ENCODE results near the gene HELB. TPM values are rescaled to one million over a fixed set of nuclear protein-coding genes. Genes with fewer than 3 reads are reported as not detected.

Gene HELB
- total RNA-seq, 3 donors from 2014 or later (not counting 1 experiment from before 2014, with no cell fraction given) = 29.2 to 45.6 (median 36.6) TPM

DNA sequence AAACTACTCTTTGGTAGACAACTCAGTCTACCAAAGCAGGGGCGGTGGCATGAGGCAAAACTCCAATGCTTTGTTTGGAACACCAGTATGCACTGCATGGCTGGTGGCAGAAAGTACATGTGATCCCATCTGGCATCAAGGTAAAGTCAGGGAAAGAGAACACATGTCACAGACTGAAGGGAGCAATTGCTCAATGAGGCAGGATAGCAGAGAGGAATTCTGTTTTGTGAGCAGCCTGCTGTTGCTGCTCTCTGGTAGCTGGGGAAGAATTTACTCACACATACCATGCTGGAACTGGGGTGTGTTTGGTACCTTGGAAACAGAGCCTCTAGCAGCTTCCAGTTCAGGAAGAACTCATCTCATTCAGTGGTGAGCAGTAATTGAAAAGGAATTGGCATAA is 84.8 kb downstream of the HELB start:
- no peak overlapping the region for H3K4me3 Mint-ChIP-seq
- 86% methylated on average over 1 of the region's 1 CpG for WGBS (ENCODE audit: insufficient coverage)
- H3K27me3 Mint-ChIP-seq (ENCODE audit: low read depth in 2 of 2) = peaks cover 4 to 10% of the 10 kb centered on the region in 2 donors
- Histone ChIP-seq H3K36me3 (ENCODE audit: control insufficient read depth, insufficient read depth, low read length) (no peaks in the 10 kb centered on the region), H3K27ac (ENCODE audit: low read length) (no peak overlapping the region), H3K4me1 (ENCODE audit: control insufficient read depth, insufficient read depth, low read length) (no peaks in the 10 kb centered on the region), H3K27me3 (ENCODE audit: control insufficient read depth, insufficient read depth, low read length) (no peaks in the 10 kb centered on the region), H3K9me3 (ENCODE audit: control insufficient read depth, insufficient read depth, low read length) (no peaks in the 10 kb centered on the region), H3K4me3 (ENCODE audit: low read length) (no peak overlapping the region)
- no peaks in the 10 kb centered on the region for H3K36me3 Mint-ChIP-seq
- no peak overlapping the region for H3K27ac Mint-ChIP-seq
- H3K4me1 Mint-ChIP-seq = no peaks in the 10 kb centered on the region
- DNase-seq = no peak
- intact Hi-C loops (cut with micrococcal nuclease) = no loop called here
- H3K9me3 Mint-ChIP-seq = no peaks in the 10 kb centered on the region
- TF ChIP-seq CTCF (IDR thresholded peaks at IDR 0.05) = no peak
- ATAC-seq = no peak

Other genes with a start within 250 kb of the HELB start
- 10 to 100 TPM; 24.9 to 27.3 (median 25.5) TPM for gene LLPH, start 171.7 kb upstream of the HELB start, total RNA-seq
- 10 to 100 TPM; 46.6 to 72.0 (median 63.2) TPM for gene TMBIM4, start 132.5 kb upstream of the HELB start, total RNA-seq
- gene IRAK3, start 113.3 kb upstream of the HELB start, total RNA-seq = 1 to 10 TPM; 3.7 to 9.9 (median 9.2) TPM